Immature natural killer cell (primary cell): Measurements from ENCODE around the gene BACH2. TPM values are rescaled to one million over a fixed set of nuclear protein-coding genes. Genes with fewer than 3 reads are reported as not detected.

Source experiments
- DNase-seq, 3 donors: peaks; one replicate each; pipeline ENCODE4 v3.0.0; 2022; ENCODE audit warnings: mixed read lengths in 1 of 3
- H3K27ac Mint-ChIP-seq, 6 donors: one replicate each; pipeline ENCODE4 v1.8.0; 2020; ENCODE audit warnings: mixed read lengths in 6 of 6, mild to moderate bottlenecking in 5 of 6, inconsistent platforms in 4 of 6, moderate library complexity in 3 of 6
- H3K27me3 Mint-ChIP-seq, 3 donors: one replicate each; pipeline ENCODE4 v1.8.0; 2020 to 2021; ENCODE audit warnings: low read depth in 3 of 3, mild to moderate bottlenecking in 3 of 3, mixed read lengths in 3 of 3, moderate library complexity in 3 of 3, inconsistent platforms in 1 of 3
- H3K36me3 Mint-ChIP-seq, 3 donors: one replicate each; pipeline ENCODE4 v1.8.0; 2020; ENCODE audit warnings: mixed read lengths in 3 of 3, inconsistent platforms in 2 of 3, mild to moderate bottlenecking in 2 of 3
- H3K4me1 Mint-ChIP-seq, 2 donors: one replicate each; pipeline ENCODE4 v1.8.0; 2020; ENCODE audit warnings: inconsistent platforms in 2 of 2, mild to moderate bottlenecking in 2 of 2, mixed read lengths in 2 of 2, moderate library complexity in 1 of 2
- H3K4me3 Mint-ChIP-seq, 5 donors: one replicate each; pipeline ENCODE4 v1.8.0; 2020; ENCODE audit warnings: mild to moderate bottlenecking in 5 of 5, mixed read lengths in 5 of 5, inconsistent platforms in 3 of 5, moderate library complexity in 3 of 5
- H3K9me3 Mint-ChIP-seq, 6 donors: one replicate each; pipeline ENCODE4 v1.8.0; 2020; ENCODE audit warnings: mild to moderate bottlenecking in 6 of 6, mixed read lengths in 6 of 6, inconsistent platforms in 4 of 6, moderate library complexity in 3 of 6
- polyA plus RNA-seq, 3 donors: library from polyadenylated mRNA; unstranded; fragments of 300-500 nt; fragmentation: Illumina TruSeq; gene quantifications; one replicate each; pipeline ENCODE4 v1.2.3, GENCODE V29; 2021

BACH2 gene
- polyA plus RNA-seq, 3 donors from 2014 or later: 2.3 to 8.1 (median 8.0) TPM

GRCh38 chr6:90261801-90262200 lies 34.8 kb downstream of the BACH2 start:
- H3K4me1 Mint-ChIP-seq: peaks cover 3 to 12% of the 10 kb centered on the region in 2 donors
- H3K27ac Mint-ChIP-seq: no peak overlapping the region
- no peaks in the 10 kb centered on the region for H3K9me3 Mint-ChIP-seq

GRCh38 chr6:90257486-90257738 lies 39.2 kb downstream of the BACH2 start:
- no peak overlapping the region for H3K4me3 Mint-ChIP-seq
- no peak overlapping the region for H3K27ac Mint-ChIP-seq
- H3K4me1 Mint-ChIP-seq: peaks cover 6 to 18% of the 10 kb centered on the region in 2 donors
- DNase-seq: no peak
- H3K27me3 Mint-ChIP-seq: peaks cover 0 to 3% (median 0%) of the 10 kb centered on the region in 3 donors
- H3K9me3 Mint-ChIP-seq: peaks cover 0 to 2% (median 0%) of the 10 kb centered on the region in 6 donors
- H3K36me3 Mint-ChIP-seq: peaks cover 0 to 5% (median 0%) of the 10 kb centered on the region in 3 donors

More at GRCh38 chr6:90261801-90262200, 34.8 kb downstream of the BACH2 start:
- DNase-seq: no peak
- Mint-ChIP-seq H3K36me3 (peaks cover 0 to 5% (median 0%) of the 10 kb centered on the region in 3 donors), H3K4me3 (no peak overlapping the region), H3K27me3 (peaks cover 0 to 3% (median 3%) of the 10 kb centered on the region in 3 donors)

- Mint-ChIP-seq H3K4me1 (peaks cover 6 to 18% of the 10 kb centered on the region in 2 donors), H3K27me3 (peaks cover 0 to 2% (median 0%) of the 10 kb centered on the region in 3 donors), H3K9me3 (peaks cover 0 to 2% (median 0%) of the 10 kb centered on the region in 6 donors), H3K27ac (peak overlapping the region in 3 of 6 donors; percentile 2 to 38 (median 34)), H3K36me3 (peaks cover 0 to 5% (median 0%) of the 10 kb centered on the region in 3 donors), H3K4me3 (no peak overlapping the region)
- DNase-seq: peak in 2 of 3 donors; percentile 18 to 32
These were observed 39.8 kb downstream of the BACH2 start for GRCh38 chr6:90256698-90257485.

- Mint-ChIP-seq H3K4me1 (peaks cover 8 to 22% of the 10 kb centered on the region in 2 donors), H3K27ac (no peak overlapping the region), H3K36me3 (no peaks in the 10 kb centered on the region), H3K9me3 (peaks cover 0 to 2% (median 0%) of the 10 kb centered on the region in 6 donors), H3K27me3 (peaks cover 0 to 2% (median 0%) of the 10 kb centered on the region in 3 donors), H3K4me3 (no peak overlapping the region)
- no peak for DNase-seq
These were observed 43.0 kb downstream of the BACH2 start for GRCh38 chr6:90253631-90254030.

GRCh38 chr6:90251295-90251992 lies 45.2 kb downstream of the BACH2 start:
- DNase-seq: no peak
- peaks cover 2 to 13% of the 10 kb centered on the region in 2 donors for H3K4me1 Mint-ChIP-seq

GRCh38 chr6:90250405-90250804 lies 46.2 kb downstream of the BACH2 start:
- Mint-ChIP-seq H3K27me3 (peaks cover 0 to 2% (median 1%) of the 10 kb centered on the region in 3 donors), H3K36me3 (no peaks in the 10 kb centered on the region), H3K4me1 (peaks cover 2 to 7% of the 10 kb centered on the region in 2 donors), H3K9me3 (peaks cover 0 to 2% (median 0%) of the 10 kb centered on the region in 6 donors), H3K4me3 (no peak overlapping the region), H3K27ac (no peak overlapping the region)
- no peak for DNase-seq

More at GRCh38 chr6:90251295-90251992, 45.2 kb downstream of the BACH2 start:
- no peaks in the 10 kb centered on the region for H3K36me3 Mint-ChIP-seq
- H3K4me3 Mint-ChIP-seq: no peak overlapping the region
- peaks cover 0 to 2% (median 0%) of the 10 kb centered on the region in 6 donors for H3K9me3 Mint-ChIP-seq
- peaks cover 0 to 2% (median 1%) of the 10 kb centered on the region in 3 donors for H3K27me3 Mint-ChIP-seq
- H3K27ac Mint-ChIP-seq: peak overlapping the region in 1 of 6 donors; percentile 46

- DNase-seq: no peak
- Mint-ChIP-seq H3K4me1 (peaks cover 2 to 4% of the 10 kb centered on the region in 2 donors), H3K4me3 (no peak overlapping the region)
These were observed 47.2 kb downstream of the BACH2 start for GRCh38 chr6:90249458-90249857.

GRCh38 chr6:90249034-90249433 lies 47.6 kb downstream of the BACH2 start:
- H3K36me3 Mint-ChIP-seq: no peaks in the 10 kb centered on the region
- H3K4me3 Mint-ChIP-seq: no peak overlapping the region

More at GRCh38 chr6:90249458-90249857, 47.2 kb downstream of the BACH2 start:
- Mint-ChIP-seq H3K27ac (no peak overlapping the region), H3K27me3 (peaks cover 0 to 2% (median 1%) of the 10 kb centered on the region in 3 donors), H3K36me3 (no peaks in the 10 kb centered on the region), H3K9me3 (no peaks in the 10 kb centered on the region)

GRCh38 chr6:90247262-90247661 lies 49.4 kb downstream of the BACH2 start:
- H3K27me3 Mint-ChIP-seq: peaks cover 0 to 4% (median 3%) of the 10 kb centered on the region in 3 donors
- DNase-seq: no peak
- no peaks in the 10 kb centered on the region for H3K9me3 Mint-ChIP-seq
- H3K36me3 Mint-ChIP-seq: no peaks in the 10 kb centered on the region
- H3K4me1 Mint-ChIP-seq: peaks cover 2 to 5% of the 10 kb centered on the region in 2 donors
- peak overlapping the region in 1 of 6 donors; percentile 37 for H3K27ac Mint-ChIP-seq
- H3K4me3 Mint-ChIP-seq: no peak overlapping the region

More at GRCh38 chr6:90249034-90249433, 47.6 kb downstream of the BACH2 start:
- Mint-ChIP-seq H3K9me3 (no peaks in the 10 kb centered on the region), H3K27ac (no peak overlapping the region), H3K4me1 (peaks cover 2 to 4% of the 10 kb centered on the region in 2 donors), H3K27me3 (peaks cover 0 to 2% (median 1%) of the 10 kb centered on the region in 3 donors)
- DNase-seq: no peak

GRCh38 chr6:90241229-90241880 lies 55.3 kb downstream of the BACH2 start:
- H3K4me1 Mint-ChIP-seq: peaks cover 6 to 17% of the 10 kb centered on the region in 2 donors
- H3K27ac Mint-ChIP-seq: peak overlapping the region in 5 of 6 donors; percentile 10 to 82 (median 38)
- H3K36me3 Mint-ChIP-seq: no peaks in the 10 kb centered on the region
- no peak overlapping the region for H3K4me3 Mint-ChIP-seq
- H3K27me3 Mint-ChIP-seq: peaks cover 0 to 3% (median 2%) of the 10 kb centered on the region in 3 donors
- H3K9me3 Mint-ChIP-seq: no peaks in the 10 kb centered on the region
- no peak for DNase-seq

- Mint-ChIP-seq H3K4me1 (peaks cover 21 to 42% of the 10 kb centered on the region in 2 donors), H3K4me3 (no peak overlapping the region), H3K36me3 (no peaks in the 10 kb centered on the region), H3K27me3 (peaks cover 2 to 3% (median 3%) of the 10 kb centered on the region in 3 donors), H3K27ac (no peak overlapping the region), H3K9me3 (no peaks in the 10 kb centered on the region)
- DNase-seq: no peak
These were observed 58.0 kb downstream of the BACH2 start for GRCh38 chr6:90238496-90239266.

- no peaks in the 10 kb centered on the region for H3K36me3 Mint-ChIP-seq
- no peaks in the 10 kb centered on the region for H3K9me3 Mint-ChIP-seq
- H3K27me3 Mint-ChIP-seq: peaks cover 0 to 3% (median 0%) of the 10 kb centered on the region in 3 donors
- no peak for DNase-seq
- no peak overlapping the region for H3K4me3 Mint-ChIP-seq
- H3K27ac Mint-ChIP-seq: peak overlapping the region in 2 of 6 donors; percentile 3 to 34
- H3K4me1 Mint-ChIP-seq: peaks cover 30 to 54% of the 10 kb centered on the region in 2 donors
These were observed 59.2 kb downstream of the BACH2 start for GRCh38 chr6:90237350-90237990.
